Tibial nerve (tissue), 4 donors: ENCODE results near the gene ZNF841.

ENCODE experiments used
- CTCF ChIP-seq, 5 experiments: fragments of 200-600 bp in 3 of 5; fragments of 450-650 bp in 2 of 5; sonication (generic) in 3 of 5; IDR thresholded peaks; one replicate each; pipeline ENCODE4 v1.5.1; 2016 to 2019; ENCODE audit warnings: antibody characterized with exemption in 5 of 5, mild to moderate bottlenecking in 3 of 5, moderate library complexity in 2 of 5
- EP300 ChIP-seq, 2 donors: sonication (generic); formaldehyde crosslinking; IDR thresholded peaks; one replicate each; pipeline ENCODE4 v1.6.1; 2017; ENCODE audit warnings: antibody characterized with exemption in 2 of 2, mild to moderate bottlenecking in 1 of 2
- POLR2A ChIP-seq, 2 donors: fragments of 450-650 bp; IDR thresholded peaks; one replicate each; pipeline ENCODE4 v1.6.1; 2017; ENCODE audit warnings: antibody characterized with exemption in 2 of 2, mild to moderate bottlenecking in 2 of 2, moderate library complexity in 2 of 2

GRCh38 chr19:52069653-52070052 is 25.9 kb downstream of the ZNF841 start:
- TF ChIP-seq POLR2A (IDR thresholded peaks at IDR 0.05) (no peak), CTCF (IDR thresholded peaks at IDR 0.05) (no peak), EP300 (IDR thresholded peaks at IDR 0.05) (no peak)
